GM21529 (cell line): ENCODE data around the gene KRTAP10-9.
"Not testable (repeated sequence)": the region's sequence is repeated elsewhere in the genome, so short reads cannot be mapped to it uniquely, and the experiment has no call there.

ENCODE experiments used
- ATAC-seq: cut with Tn5 transposase; IDR thresholded peaks from one replicate; pipeline ENCODE4 v1.9.1; 2021; ENCODE audit not compliant: unreplicated experiment

The KRTAP10-9 gene

DNA sequence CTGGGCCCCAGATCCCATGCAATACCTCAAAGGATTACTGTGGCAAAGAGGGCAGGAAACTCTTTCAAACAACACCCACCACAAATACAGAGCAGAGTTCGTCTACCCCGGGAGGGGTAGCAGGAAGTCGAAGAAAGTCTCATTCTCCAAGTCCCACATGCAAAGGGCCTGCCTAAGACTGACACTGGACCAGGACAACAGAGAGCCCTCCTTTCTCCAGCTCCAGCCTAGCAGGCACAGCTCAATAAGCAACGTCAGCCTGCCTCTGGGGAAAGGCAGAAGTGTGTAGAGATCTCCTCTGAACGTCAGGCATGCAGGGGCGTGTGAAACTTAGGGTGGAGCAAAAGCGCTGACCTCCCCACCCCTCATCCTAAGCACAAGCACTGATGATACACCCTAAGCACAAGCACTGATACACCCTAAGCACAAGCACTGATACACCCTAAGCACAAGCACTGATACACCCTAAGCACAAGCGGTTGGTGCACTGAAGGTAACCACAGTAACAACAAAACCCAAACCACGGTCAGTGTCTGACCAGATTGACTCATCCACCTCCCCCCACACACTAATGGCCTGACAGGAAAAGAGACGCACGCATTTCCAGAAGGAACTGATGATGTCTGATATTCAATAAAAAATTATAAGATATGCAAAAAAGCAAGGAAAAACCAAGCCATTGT lies 32.2 kb downstream of the KRTAP10-9 start:
- no peak for ATAC-seq

DNA sequence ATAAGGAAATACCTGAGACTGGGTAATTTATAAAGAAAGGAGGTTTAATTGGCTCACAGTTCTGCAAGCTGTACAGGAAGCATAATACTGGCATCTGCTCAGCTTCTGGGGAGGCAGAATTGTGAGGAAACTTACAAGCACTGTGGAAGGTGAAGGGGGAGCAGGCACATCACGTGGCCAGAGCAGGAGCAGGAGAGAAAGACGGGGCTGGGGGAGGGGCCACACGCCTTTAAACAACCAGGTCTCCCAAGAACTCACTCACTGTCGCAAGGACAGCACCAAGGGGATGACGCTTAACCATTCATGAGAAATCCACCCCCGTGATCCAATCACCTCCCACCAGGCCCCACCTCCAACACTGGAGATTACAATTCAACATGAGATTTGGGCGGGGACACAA lies 34.7 kb downstream of the KRTAP10-9 start:
- ATAC-seq = not testable (repeated sequence)

DNA sequence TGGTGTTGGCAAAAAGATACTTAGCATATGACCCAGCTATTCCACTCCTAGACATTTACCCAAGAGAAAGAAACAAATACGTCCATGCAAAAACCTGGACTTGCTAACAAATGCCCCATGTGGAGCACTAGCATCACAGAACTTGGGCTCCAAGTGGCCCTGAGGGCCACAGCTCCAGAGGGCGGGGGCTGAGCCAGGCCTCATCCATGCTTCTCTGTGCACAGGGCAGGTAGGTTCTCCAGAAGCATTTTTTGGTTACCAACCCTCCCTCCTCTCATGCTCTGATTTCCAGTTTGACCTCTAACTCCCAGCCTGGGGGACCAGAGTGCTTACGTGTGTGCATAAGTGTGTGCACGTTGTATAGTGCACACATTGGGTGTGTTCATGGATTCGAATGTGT lies 37.8 kb downstream of the KRTAP10-9 start:
- ATAC-seq = no peak

DNA sequence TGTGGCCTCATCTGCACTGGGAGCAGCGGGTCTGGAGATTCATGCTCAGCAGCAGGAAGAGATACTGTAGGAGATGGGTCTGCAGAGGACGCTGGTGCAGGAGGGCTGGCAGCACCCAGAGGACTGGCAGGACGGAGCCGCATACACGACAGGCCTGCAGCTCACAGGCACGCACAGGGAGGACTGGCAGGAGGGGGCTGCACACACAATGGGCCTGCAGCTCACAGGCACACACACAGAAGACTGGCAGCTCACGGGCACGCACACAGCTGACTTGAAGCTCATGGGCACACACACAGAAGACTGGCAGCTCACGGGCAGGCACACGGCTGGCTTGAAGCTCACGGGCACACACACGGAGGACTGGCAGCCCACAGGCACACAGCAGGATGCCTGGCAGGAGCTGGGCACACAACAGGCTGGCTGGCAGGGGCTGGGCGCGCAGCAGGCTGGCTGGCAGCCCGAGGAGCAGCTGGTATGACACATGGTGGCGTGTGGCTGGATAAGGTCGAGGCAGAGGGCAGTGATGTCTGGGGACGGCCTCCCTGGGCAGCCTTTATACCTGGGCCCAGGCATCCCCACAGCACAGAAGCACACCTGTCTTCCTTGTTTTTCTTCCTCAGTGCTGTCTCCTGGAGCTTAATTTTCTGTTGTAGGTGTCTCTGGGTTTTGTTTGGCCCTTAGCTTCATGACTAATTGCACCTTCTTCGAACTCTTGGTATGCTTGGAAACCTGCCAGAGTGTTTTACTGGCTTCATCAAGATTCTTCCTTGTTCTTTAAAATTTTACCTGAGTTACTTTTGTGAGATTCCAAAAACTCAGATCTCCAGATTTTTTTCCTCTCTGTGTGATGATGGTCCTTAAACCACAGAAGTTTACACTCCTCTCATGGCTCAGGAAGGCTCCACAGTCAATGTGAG lies 39.8 kb downstream of the KRTAP10-9 start, which contains the start of gene KRTAP12-2:
KRTAP12-2 (minus strand) TSS at position 527 of the 920 bp plus-strand sequence; CDS start at position 486, 41 bp downstream.
- no peak for ATAC-seq

DNA sequence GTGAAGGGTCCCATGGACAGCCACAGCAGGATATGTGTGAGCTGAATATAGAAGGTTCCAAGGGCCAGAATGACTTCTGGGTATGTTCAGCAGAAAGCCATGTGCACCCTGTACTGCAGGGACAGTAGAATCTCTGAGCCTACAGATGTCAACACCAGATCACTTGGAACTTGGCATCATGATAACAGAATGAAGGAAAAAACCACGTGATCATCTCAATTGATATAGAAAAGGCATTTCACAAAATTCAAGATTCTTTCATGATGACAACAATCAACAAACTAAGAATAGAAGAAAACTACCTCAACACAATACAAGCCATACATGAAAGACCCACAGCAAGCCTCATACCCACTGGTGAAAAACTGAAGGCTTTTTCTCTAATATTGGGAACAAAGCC lies 40.7 kb downstream of the KRTAP10-9 start:
- ATAC-seq = no peak

DNA sequence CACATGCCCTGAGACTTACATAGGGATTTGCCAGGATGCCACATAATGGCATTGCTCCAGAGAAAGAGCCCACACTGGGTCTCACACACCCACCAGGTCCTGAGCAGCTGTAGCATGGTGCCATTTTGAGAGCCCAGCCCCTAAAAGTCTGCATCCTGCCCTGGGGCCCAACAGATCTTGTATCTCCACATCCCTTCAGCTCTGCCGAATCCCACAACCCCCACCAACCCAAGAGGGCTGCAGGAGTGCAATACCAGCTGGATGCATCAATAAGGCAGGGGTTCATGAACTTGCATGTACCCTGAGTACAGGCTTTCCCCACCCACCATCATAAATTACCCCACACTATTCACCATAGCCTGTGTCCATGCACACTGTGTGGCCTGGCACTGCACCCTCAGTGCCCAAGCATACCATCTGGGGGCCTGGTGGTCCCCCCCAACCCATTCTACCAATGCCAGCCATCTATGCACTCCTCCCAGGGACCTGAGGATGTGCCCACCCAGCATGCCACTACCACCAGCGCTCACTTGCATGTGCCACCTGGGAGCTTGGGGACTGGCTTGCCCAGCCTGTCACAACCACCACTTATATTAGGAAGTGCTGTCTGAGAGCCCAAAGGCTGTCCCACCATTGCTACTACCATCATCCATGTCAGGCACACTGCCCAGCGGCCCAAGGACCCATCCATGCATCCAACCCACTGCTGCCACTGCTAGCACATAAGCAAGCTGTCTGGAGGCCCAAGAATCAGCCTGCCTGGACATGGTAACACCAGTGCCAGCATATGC lies 43.9 kb downstream of the KRTAP10-9 start:
- no peak for ATAC-seq

DNA sequence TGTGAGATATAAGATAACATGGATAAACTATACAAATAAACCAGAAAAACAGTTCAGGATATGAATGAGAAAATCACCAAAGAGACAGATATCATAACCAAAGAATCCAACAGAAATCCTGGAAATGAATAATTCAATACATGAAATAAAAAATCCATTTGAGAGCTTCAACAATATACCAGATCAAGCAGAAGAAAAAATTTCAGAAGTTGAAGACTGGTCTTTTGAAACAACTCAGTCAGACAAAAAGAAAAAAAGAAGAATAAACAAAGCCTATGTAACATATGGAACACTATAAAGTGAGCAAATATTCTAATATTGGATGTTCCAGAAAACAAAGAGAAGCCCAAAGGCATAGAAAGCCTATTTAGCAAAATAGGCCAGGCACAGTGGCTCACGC lies 45.0 kb downstream of the KRTAP10-9 start:
- ATAC-seq = no peak

DNA sequence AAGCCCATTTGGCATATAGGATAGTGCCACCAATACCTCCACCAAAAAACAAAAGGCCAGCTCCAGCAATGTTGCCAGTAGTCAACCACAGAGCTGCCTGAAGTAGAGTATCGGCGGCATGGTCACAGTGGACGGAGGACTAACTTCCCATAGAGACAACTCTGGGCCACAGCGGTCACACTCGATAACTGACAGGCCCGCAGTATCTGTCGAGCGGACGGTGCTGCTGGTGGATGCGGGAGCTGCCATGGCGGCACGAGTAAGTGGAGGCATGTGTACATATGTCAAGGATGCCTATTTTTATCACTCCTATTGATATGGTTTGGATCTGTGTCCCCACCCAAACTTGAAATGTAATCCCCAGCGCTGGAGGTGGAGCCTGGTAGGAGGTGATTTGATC lies 51.0 kb downstream of the KRTAP10-9 start:
- no peak for ATAC-seq
